ENCODE measurements around the gene PPP1R12C. TPM values are rescaled to one million over a fixed set of nuclear protein-coding genes. Genes with fewer than 3 reads are reported as not detected.

The PPP1R12C gene
- total RNA-seq, 1 experiment from 2014 or later = 79.9 TPM

DNA sequence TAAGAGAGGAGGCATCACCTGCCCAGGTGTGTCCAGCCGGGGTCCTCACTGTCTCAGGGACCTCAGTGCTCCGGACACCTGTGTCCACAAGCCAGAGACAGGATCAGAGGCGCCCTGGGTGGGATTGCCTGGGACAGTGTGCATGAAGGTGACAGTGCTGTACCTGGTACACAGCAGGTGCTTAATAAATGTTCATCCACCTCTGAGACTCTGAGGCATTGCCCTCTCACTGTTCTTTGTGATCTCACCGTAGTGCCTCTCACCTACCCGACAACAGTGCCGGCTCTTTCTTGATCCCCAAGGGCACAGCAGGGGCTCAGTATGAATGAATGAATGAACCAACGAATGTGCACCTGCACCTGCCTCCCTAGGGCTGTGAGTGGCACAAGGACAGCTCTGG lies 63.7 kb downstream of the PPP1R12C start:
- no peaks in the 10 kb centered on the region for H3K79me1 ChIP-seq (ENCODE audit: insufficient read depth, low read depth, low read length, poor library complexity, severe bottlenecking)
- no peak overlapping the region for H2BK12ac ChIP-seq (ENCODE audit: insufficient read length, low read depth, low read length)
- H4K8ac ChIP-seq (replicated peaks; ENCODE audit: insufficient read length, low read depth, low read length) = no peak overlapping the region
- no peak overlapping the region for H3K23ac ChIP-seq (ENCODE audit: insufficient read length, low read depth, low read length)
- no peak overlapping the region for H4K91ac ChIP-seq (ENCODE audit: insufficient read length, low read depth, low read length)
- no peaks in the 10 kb centered on the region for H3K4me1 ChIP-seq (ENCODE audit: insufficient read depth, low read length)
- H3K14ac ChIP-seq (ENCODE audit: insufficient read depth, low read length) = no peak overlapping the region
- H3T11ph ChIP-seq (ENCODE audit: low read length) = no peak overlapping the region
- H3K4ac ChIP-seq (ENCODE audit: low read depth, low read length) = no peak overlapping the region
- peaks cover 38 to 86% (median 58%) of the 10 kb centered on the region in 3 experiments; a peak in 6 of 7 replicates for H3K36me3 Mint-ChIP-seq (ENCODE audit: insufficient read depth in 1 of 3, low read depth in 3 of 3)
- H4K5ac ChIP-seq (ENCODE audit: insufficient read length, low read depth, low read length) = no peak overlapping the region
- H2BK15ac ChIP-seq (ENCODE audit: low read depth, low read length) = no peak overlapping the region
- H3K4me3 Mint-ChIP-seq = no peak overlapping the region
- H3K27ac Mint-ChIP-seq = no peak overlapping the region
- H3K79me2 ChIP-seq (ENCODE audit: insufficient read depth, low read length) = no peaks in the 10 kb centered on the region
- DNase-seq = no peak
- no peak overlapping the region for H2AK5ac ChIP-seq (ENCODE audit: insufficient read length, low read length)
- no peak overlapping the region for H2AFZ ChIP-seq (ENCODE audit: low read length)
- H3K9me3 Mint-ChIP-seq = no peaks in the 10 kb centered on the region
- TF ChIP-seq, protein P1, sequence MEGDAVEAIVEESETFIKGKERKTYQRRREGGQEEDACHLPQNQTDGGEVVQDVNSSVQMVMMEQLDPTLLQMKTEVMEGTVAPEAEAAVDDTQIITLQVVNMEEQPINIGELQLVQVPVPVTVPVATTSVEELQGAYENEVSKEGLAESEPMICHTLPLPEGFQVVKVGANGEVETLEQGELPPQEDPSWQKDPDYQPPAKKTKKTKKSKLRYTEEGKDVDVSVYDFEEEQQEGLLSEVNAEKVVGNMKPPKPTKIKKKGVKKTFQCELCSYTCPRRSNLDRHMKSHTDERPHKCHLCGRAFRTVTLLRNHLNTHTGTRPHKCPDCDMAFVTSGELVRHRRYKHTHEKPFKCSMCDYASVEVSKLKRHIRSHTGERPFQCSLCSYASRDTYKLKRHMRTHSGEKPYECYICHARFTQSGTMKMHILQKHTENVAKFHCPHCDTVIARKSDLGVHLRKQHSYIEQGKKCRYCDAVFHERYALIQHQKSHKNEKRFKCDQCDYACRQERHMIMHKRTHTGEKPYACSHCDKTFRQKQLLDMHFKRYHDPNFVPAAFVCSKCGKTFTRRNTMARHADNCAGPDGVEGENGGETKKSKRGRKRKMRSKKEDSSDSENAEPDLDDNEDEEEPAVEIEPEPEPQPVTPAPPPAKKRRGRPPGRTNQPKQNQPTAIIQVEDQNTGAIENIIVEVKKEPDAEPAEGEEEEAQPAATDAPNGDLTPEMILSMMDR (conservative IDR thresholded peaks at IDR 0.05) = no peak
- H3K9ac ChIP-seq (ENCODE audit: extremely low read depth, insufficient read length, low read length) = no peak overlapping the region
- no peak overlapping the region for H3K56ac ChIP-seq (ENCODE audit: insufficient read length, low read depth, low read length)
- no peaks in the 10 kb centered on the region for H4K20me1 ChIP-seq (ENCODE audit: control insufficient read depth, insufficient read depth, insufficient read length)
- no peaks in the 10 kb centered on the region for H3K23me2 ChIP-seq (ENCODE audit: insufficient read length, low read depth, low read length, poor library complexity, severe bottlenecking)
- no CpG with 5 or more reads among the region's 7 CpGs for WGBS (ENCODE audit: extremely low coverage, insufficient read length, low lambda C conversion rate)
- H3K27me3 ChIP-seq (ENCODE audit: insufficient read depth, low read length) = no peaks in the 10 kb centered on the region
- no peak overlapping the region for H2BK120ac ChIP-seq (ENCODE audit: low read depth, low read length, poor library complexity, severe bottlenecking)
- H3K27me3 Mint-ChIP-seq (ENCODE audit: low read depth) = no peaks in the 10 kb centered on the region
- no peak overlapping the region for H3K18ac ChIP-seq (ENCODE audit: insufficient read length, low read depth, low read length)
- no peak overlapping the region for H3K4me2 ChIP-seq (ENCODE audit: insufficient read depth, insufficient read length, low read length)
- no peaks in the 10 kb centered on the region for H3K9me3 ChIP-seq (ENCODE audit: control insufficient read depth, low read depth, low read length)
- no peak overlapping the region for H2BK20ac ChIP-seq (ENCODE audit: low read depth, low read length, poor library complexity, severe bottlenecking)
- no peak overlapping the region for H2BK5ac ChIP-seq (ENCODE audit: insufficient read length, low read length)
- H3K4me1 Mint-ChIP-seq = no peaks in the 10 kb centered on the region
- no peak overlapping the region for H3K27ac ChIP-seq (ENCODE audit: insufficient read length, low read depth, low read length)

All from H9 (cell line).